ENCODE measurements around the gene JUNB.
A peak's percentile ranks its signal among the peaks of the same experiment; 100 is the strongest.

Gene JUNB

GRCh38 chr19:12833418-12833737 is 42.1 kb downstream of the JUNB start:
- H3K4me3 ChIP-seq (ENCODE audit: low read depth, low read length), result no peak overlapping the region
- TF ChIP-seq CTCF (IDR thresholded peaks at IDR 0.05; ENCODE audit: low read depth, low read length, missing control alignments), result no peak
- DNase-seq (ENCODE audit: low read depth), result no peak

- DNase-seq (ENCODE audit: low read depth), result no peak
- H3K4me3 ChIP-seq (ENCODE audit: low read depth, low read length), result peak overlapping the region; percentile 40
- TF ChIP-seq CTCF (IDR thresholded peaks at IDR 0.05; ENCODE audit: low read depth, low read length, missing control alignments), result peak; percentile 4
Measured at GRCh38 chr19:12833738-12834565, 42.7 kb downstream of the JUNB start.

DNA sequence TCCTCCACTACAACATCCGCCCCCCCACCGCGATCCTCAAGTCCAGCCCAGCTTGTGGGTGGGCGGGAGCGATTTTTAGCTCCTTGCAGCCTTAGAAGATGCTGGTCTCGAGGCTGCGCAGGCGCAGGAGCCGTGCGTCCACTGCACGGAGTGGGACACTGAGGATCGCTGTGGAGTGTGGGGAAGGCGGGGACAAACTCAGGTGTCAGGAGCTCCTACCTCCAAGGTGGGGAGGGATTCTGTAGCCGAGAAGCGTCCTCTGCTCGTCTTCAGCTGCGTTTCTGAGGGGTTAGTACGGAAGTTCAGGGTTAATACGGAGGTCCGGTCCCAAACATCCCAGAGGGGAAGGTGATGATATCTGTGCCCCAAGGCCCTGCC is 43.3 kb downstream of the JUNB start, which contains the start of gene RTBDN:
Gene RTBDN (minus strand): TSS at position 14 of the 378 bp plus-strand sequence. CDS start 4,600 bp downstream, outside the sequence.
- H3K4me3 ChIP-seq (ENCODE audit: low read depth, low read length), result peak within 1 kb of the TSS; percentile 40
- DNase-seq (ENCODE audit: low read depth), result no peak
- no peak for TF ChIP-seq CTCF (IDR thresholded peaks at IDR 0.05; ENCODE audit: low read depth, low read length, missing control alignments)

GRCh38 chr19:12834976-12835757 is 43.9 kb downstream of the JUNB start:
- TF ChIP-seq CTCF (IDR thresholded peaks at IDR 0.05; ENCODE audit: low read depth, low read length, missing control alignments), result no peak
- DNase-seq (ENCODE audit: low read depth), result no peak

GRCh38 chr19:12836529-12836863 is 45.2 kb downstream of the JUNB start:
- no peak for DNase-seq (ENCODE audit: low read depth)
- no peak overlapping the region for H3K4me3 ChIP-seq (ENCODE audit: low read depth, low read length)
- no peak for TF ChIP-seq CTCF (IDR thresholded peaks at IDR 0.05; ENCODE audit: low read depth, low read length, missing control alignments)

More at GRCh38 chr19:12834976-12835757, 43.9 kb downstream of the JUNB start:
- H3K4me3 ChIP-seq (ENCODE audit: low read depth, low read length), result no peak overlapping the region

GRCh38 chr19:12837225-12837624 is 45.9 kb downstream of the JUNB start:
- no peak for TF ChIP-seq CTCF (IDR thresholded peaks at IDR 0.05; ENCODE audit: low read depth, low read length, missing control alignments)
- no peak overlapping the region for H3K4me3 ChIP-seq (ENCODE audit: low read depth, low read length)
- DNase-seq (ENCODE audit: low read depth), result no peak
